ENCODE measurements around the gene MED31.
"Not testable (repeated sequence)": the region's sequence is repeated elsewhere in the genome, so short reads cannot be mapped to it uniquely, and the experiment has no call there.

MED31 gene

DNA sequence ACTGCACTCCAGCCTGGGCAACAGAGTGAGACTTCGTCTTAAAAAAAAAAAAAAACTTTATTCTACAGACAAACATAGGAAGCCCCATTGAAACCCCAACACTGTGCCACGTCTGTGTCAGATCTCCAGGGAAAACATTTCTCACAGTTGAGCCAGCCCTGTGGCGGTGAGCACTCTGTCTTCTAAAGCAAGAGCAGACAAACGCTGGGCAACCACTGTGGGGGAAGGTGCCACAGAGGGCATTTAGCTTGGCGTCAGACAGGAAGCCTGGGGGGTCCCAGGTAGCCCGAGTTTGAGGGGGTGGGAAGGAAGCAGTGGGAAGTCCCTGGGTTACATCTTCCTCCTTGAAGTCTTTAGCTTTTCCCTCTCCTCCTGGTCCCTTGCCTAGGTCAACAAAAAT, 16.1 kb upstream of the MED31 start:
- TF ChIP-seq, protein P1, sequence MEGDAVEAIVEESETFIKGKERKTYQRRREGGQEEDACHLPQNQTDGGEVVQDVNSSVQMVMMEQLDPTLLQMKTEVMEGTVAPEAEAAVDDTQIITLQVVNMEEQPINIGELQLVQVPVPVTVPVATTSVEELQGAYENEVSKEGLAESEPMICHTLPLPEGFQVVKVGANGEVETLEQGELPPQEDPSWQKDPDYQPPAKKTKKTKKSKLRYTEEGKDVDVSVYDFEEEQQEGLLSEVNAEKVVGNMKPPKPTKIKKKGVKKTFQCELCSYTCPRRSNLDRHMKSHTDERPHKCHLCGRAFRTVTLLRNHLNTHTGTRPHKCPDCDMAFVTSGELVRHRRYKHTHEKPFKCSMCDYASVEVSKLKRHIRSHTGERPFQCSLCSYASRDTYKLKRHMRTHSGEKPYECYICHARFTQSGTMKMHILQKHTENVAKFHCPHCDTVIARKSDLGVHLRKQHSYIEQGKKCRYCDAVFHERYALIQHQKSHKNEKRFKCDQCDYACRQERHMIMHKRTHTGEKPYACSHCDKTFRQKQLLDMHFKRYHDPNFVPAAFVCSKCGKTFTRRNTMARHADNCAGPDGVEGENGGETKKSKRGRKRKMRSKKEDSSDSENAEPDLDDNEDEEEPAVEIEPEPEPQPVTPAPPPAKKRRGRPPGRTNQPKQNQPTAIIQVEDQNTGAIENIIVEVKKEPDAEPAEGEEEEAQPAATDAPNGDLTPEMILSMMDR (IDR thresholded peaks at IDR 0.05; ENCODE audit: control insufficient read depth, insufficient read depth, low read depth, low read length, missing control alignments) = no peak
- no peak overlapping the region for H3K4me3 ChIP-seq (ENCODE audit: control insufficient read depth, low read depth, low read length)
- no peak for DNase-seq (ENCODE audit: low read depth)

DNA sequence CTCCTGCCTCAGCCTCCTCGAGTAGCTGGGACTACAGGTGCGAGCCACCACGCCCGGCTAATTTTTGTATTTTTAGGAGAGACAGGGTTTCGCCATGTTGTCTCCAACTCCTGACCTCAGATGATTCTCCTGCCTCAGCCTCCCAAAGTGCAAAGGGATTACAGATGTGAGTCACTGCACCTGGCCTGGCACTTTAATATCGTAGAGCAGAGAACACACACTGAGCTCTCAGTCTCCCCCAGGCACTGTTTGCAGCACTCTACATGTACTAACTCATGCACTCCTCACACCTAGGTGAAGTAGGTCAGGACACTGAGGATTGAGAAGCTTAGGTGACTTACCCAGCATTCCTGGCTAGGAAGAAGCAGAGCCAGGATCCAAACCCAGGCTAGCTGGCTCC, 15.2 kb upstream of the MED31 start:
- no peak overlapping the region for H3K4me3 ChIP-seq (ENCODE audit: control insufficient read depth, low read depth, low read length)
- DNase-seq (ENCODE audit: low read depth) = no peak
- TF ChIP-seq, protein P1 (IDR thresholded peaks at IDR 0.05; ENCODE audit: control insufficient read depth, insufficient read depth, low read depth, low read length, missing control alignments) = no peak

DNA sequence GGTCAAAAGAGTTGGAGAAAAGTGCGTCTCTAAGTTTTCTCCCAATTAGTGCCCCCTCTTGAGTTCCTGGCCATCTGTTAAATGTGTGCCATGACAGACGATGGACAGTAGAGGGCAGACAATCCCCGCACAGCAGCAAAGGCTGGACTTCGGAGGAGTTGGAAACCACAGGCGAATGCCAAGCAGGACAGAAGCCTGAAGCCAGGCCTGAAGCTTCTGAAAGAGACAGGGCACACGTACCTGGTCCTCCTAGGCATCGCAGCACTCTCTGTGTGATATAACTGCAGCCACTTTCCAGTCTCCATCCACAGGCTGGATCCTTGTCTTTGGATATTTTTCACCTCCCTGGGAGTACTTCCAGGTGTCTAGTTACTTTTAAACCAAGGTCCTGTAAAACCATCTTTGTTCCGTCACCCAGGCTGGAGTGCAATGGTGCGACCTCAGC, 14.7 kb upstream of the MED31 start:
- H3K4me3 ChIP-seq (ENCODE audit: control insufficient read depth, low read depth, low read length) = no peak overlapping the region
- peak; percentile 56 for DNase-seq (ENCODE audit: low read depth)

DNA sequence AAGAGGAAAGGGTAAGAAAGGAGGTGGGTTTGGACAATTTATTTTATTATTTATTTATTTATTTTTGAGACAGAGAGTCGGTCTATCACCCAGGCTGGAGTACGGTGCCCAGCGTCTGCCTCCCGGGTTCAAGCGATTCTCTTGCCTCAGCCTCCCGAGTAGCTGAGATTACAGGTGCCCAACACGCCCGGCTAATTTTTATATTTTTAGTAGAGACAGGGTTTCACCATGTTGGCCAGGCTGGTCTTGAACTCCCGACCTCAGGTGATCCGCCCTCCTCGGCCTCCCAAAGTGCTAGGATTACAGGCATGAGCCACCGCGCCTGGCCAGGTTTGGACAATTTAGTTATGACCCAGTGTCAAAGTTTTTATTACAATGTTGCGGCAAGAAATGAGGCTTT, 11.8 kb upstream of the MED31 start:
- not testable (repeated sequence) for DNase-seq (ENCODE audit: low read depth)

More for the DNA sequence above, 14.7 kb upstream of the MED31 start:
- TF ChIP-seq, protein P1 (IDR thresholded peaks at IDR 0.05; ENCODE audit: control insufficient read depth, insufficient read depth, low read depth, low read length, missing control alignments) = peak; percentile 95

DNA sequence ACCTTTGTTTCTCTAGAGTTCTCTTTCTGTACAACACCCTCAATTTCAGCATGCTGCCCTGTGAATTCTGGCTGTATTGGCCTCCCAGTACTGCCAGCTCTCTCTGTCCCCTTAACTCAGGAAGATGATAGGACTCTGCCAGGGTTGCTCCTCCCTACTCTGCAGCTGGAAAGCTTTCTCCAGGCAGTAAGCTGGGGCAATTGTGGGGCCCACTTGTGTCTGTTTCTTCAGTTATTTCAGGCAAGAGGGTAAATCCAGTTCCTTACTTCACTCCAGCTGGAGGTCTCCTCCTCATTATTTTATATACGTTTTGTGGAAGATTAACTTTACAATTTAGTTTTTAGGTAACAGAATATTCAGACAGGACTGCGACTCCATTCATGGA, 10.1 kb upstream of the MED31 start:
- H3K4me3 ChIP-seq (ENCODE audit: control insufficient read depth, low read depth, low read length) = no peak overlapping the region
- TF ChIP-seq, protein P1 (IDR thresholded peaks at IDR 0.05; ENCODE audit: control insufficient read depth, insufficient read depth, low read depth, low read length, missing control alignments) = no peak
- DNase-seq (ENCODE audit: low read depth) = no peak

More for the DNA sequence above, 11.8 kb upstream of the MED31 start:
- not testable (repeated sequence) for H3K4me3 ChIP-seq (ENCODE audit: control insufficient read depth, low read depth, low read length)

DNA sequence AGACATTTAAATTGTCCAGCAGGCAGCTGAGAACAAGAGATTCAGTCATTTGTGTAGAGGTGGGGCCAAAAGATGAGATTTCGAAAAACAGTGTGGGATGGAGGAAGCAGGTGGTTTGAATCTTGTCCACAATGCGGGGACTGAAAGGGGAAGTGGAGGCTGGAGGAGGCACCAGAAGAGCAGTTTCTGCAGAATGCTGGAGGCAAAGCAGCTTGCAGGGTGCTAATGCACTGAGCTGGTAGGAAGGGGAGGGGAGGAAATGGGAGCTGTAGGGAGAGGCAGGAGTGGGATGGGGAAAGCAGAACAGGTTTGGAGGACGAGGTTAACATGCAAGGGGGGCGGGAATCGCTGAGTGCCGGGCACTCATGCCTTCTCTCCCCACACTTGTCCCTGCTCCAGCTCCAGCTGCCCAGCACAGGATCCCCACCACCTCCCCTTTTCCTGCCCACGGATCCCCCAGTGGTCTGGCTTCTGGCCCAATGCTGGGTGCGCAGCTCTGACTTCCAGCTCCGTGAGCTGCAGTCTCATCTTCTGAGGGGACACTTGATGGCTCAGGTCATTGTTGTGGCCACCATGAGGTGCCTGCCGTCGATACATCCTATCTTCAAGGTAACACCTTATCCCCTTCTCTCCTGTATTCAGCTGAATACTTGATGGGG, 9.5 kb upstream of the MED31 start:
- DNase-seq (ENCODE audit: low read depth) = no peak
- H3K4me3 ChIP-seq (ENCODE audit: control insufficient read depth, low read depth, low read length) = no peak overlapping the region
- TF ChIP-seq, protein P1 (IDR thresholded peaks at IDR 0.05; ENCODE audit: control insufficient read depth, insufficient read depth, low read depth, low read length, missing control alignments) = no peak

DNA sequence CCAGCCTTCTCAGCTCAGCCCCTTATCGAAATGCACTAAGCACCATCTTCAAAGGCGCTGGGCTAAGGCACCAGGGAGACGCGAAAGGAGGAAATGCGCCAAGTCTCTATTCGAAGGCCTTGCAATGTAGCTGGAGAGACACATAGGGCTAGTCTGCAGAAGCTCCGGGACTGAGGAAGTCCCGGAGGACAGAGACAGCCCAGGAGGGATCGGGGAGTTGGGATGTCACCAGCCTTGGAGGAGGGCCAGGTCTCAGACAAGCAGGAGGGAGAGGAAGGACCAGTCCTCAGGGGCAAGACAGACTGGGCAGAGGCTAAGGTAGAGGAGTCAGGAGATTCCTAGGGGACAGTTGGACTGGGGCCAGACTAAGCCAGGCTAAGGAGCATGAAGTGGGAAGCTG, 8.7 kb upstream of the MED31 start:
- no peak overlapping the region for H3K4me3 ChIP-seq (ENCODE audit: control insufficient read depth, low read depth, low read length)
- DNase-seq (ENCODE audit: low read depth) = no peak
- TF ChIP-seq, protein P1 (IDR thresholded peaks at IDR 0.05; ENCODE audit: control insufficient read depth, insufficient read depth, low read depth, low read length, missing control alignments) = no peak

DNA sequence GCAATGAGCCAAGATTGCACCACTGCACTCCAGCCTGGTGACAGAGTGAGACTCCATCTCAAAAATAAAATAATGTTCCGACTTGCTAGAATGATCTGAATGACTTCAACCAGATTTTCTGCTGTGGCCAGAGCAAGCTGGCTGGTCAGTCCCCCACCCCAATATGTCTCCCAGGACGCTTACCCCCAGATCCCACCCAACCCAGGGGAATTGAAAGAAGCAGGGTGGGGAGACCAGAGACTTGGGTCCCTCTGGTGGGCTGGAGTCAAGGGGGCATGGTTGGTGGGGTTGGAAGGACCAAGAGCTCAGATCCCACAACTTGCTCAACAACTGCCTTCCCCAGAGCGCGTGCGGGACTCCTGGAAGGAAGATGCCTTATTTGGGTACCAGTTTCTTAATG, 7.0 kb upstream of the MED31 start:
- not testable (repeated sequence) for H3K4me3 ChIP-seq (ENCODE audit: control insufficient read depth, low read depth, low read length); DNase-seq (ENCODE audit: low read depth)

Measured in AG09309 (cell line).